Body of pancreas (tissue), 4 donors: ENCODE data around the gene SLC2A4RG. TPM values are rescaled to one million over a fixed set of nuclear protein-coding genes. Genes with fewer than 3 reads are reported as not detected.

Source experiments
- ATAC-seq: fragments of 150-250 bp; one replicate; pipeline ENCODE4 v1.9.1; 2016
- DNase-seq, 4 donors: peaks; one replicate each; pipeline ENCODE4 v3.0.0-alpha.2; 2019
- H3K27ac ChIP-seq, 4 donors: fragments of 200-600 bp; sonication (generic); 1 replicate in 3 of 4; 2 replicates in 1 of 4; pipeline versions ENCODE4 v1.5.1 to v1.6.1; 2016 to 2019; ENCODE audit warnings: mild to moderate bottlenecking in 1 of 4, mixed read lengths in 1 of 4, moderate library complexity in 1 of 4
- H3K27me3 ChIP-seq, 2 donors: fragments of 200-600 bp; sonication (generic); one replicate each; pipeline ENCODE4 v1.6.0; 2016; ENCODE audit warnings: mild to moderate bottlenecking in 1 of 2
- H3K36me3 ChIP-seq, 2 donors: fragments of 200-600 bp; sonication (generic); replicated peaks in 1 of 2; 2 replicates each; pipeline ENCODE4 v1.5.1; 2016; ENCODE audit warnings: low read depth in 2 of 2; ENCODE audit not compliant: insufficient read depth in 1 of 2
- H3K4me1 ChIP-seq: fragments of 200-600 bp; sonication (generic); one replicate; pipeline ENCODE4 v1.6.0; 2016
- H3K4me3 ChIP-seq, 2 donors: fragments of 200-600 bp; sonication (generic); 1 replicate in 1 of 2; 2 replicates in 1 of 2; pipeline ENCODE4 v1.5.1; 2016 to 2019
- H3K9me3 ChIP-seq, 3 donors: fragments of 200-600 bp; sonication (generic); 1 replicate in 2 of 3; 2 replicates in 1 of 3; pipeline ENCODE4 v1.5.1; 2016
- CTCF ChIP-seq, 7 experiments: fragments of 450-650 bp in 4 of 7; fragments of 200-600 bp in 3 of 7; sonication (generic) in 3 of 7; IDR thresholded peaks; one replicate each; pipeline ENCODE4 v1.5.1; 2016 to 2019; ENCODE audit warnings: antibody characterized with exemption in 7 of 7
- POLR2A ChIP-seq, 3 donors: fragments of 450-650 bp; IDR thresholded peaks; one replicate each; pipeline ENCODE4 v1.6.1; 2016; ENCODE audit warnings: antibody characterized with exemption in 3 of 3, mild to moderate bottlenecking in 2 of 3
- WGBS, 2 donors: methylation state at CpG; one replicate each; pipeline ENCODE4 v1.1.5; 2017; 5-methylcytosine and 5-hydroxymethylcytosine counted together
- intact Hi-C: fragments of 100-400 bp; cut with DNase I; formaldehyde crosslinking; loops from one replicate; pipeline ENCODE4 v1.15.1; 2023
- total RNA-seq, 2 donors: library from RNA; depleted of rRNA; stranded (reverse); fragments of >200 nt; gene quantifications; one replicate each; pipeline ENCODE4 v1.1.0, GENCODE V29; 2016

The SLC2A4RG gene
- total RNA-seq, 2 donors from 2014 or later: 30.9 to 69.5 TPM

GRCh38 chr20:63701051-63701328 is 38.6 kb upstream of the SLC2A4RG start:
- Histone ChIP-seq H3K36me3 (peaks cover 0 to 3% of the 10 kb centered on the region in 2 donors), H3K4me3 (no peak overlapping the region), H3K27me3 (no peaks in the 10 kb centered on the region), H3K4me1 (peaks cover 37% of the 10 kb centered on the region), H3K27ac (no peak overlapping the region), H3K9me3 (no peaks in the 10 kb centered on the region)
- no peak for TF ChIP-seq POLR2A (IDR thresholded peaks at IDR 0.05)
- no peak for TF ChIP-seq CTCF (IDR thresholded peaks at IDR 0.05)
- DNase-seq (no peak), ATAC-seq (no peak)
- WGBS, 2 donors: 49% methylated on average over 5 of the region's 5 CpGs; no CpG with 5 or more reads in 1 of the 2 donors
- intact Hi-C loops: loop anchor here (5.0 kb wide), 1 partner anchor 36 kb away; the partner anchor contains the start of genes LIME1 and SLC2A4RG

GRCh38 chr20:63701329-63702035 is 38.1 kb upstream of the SLC2A4RG start:
- WGBS, 2 donors: 86 to 100% methylated on average over 2 to 12 of the region's 14 CpGs
- Histone ChIP-seq H3K27me3 (no peaks in the 10 kb centered on the region), H3K4me1 (peaks cover 37% of the 10 kb centered on the region), H3K27ac (no peak overlapping the region), H3K36me3 (peaks cover 0 to 3% of the 10 kb centered on the region in 2 donors), H3K9me3 (no peaks in the 10 kb centered on the region), H3K4me3 (no peak overlapping the region)
- intact Hi-C loops: loop anchor here (5.0 kb wide), 1 partner anchor 36 kb away; the partner anchor contains the start of genes LIME1 and SLC2A4RG
- ATAC-seq (no peak), DNase-seq (peak in 2 of 4 donors; percentile 2 to 13)
- TF ChIP-seq CTCF (IDR thresholded peaks at IDR 0.05) (no peak), POLR2A (IDR thresholded peaks at IDR 0.05) (no peak)

- 90 to 91% methylated on average over 11 to 16 of the region's 16 CpGs for WGBS, 2 donors
- Histone ChIP-seq H3K27ac (no peak overlapping the region), H3K4me1 (peaks cover 36% of the 10 kb centered on the region), H3K4me3 (no peak overlapping the region), H3K36me3 (peaks cover 0 to 3% of the 10 kb centered on the region in 2 donors), H3K27me3 (no peaks in the 10 kb centered on the region), H3K9me3 (no peaks in the 10 kb centered on the region)
- ATAC-seq (no peak), DNase-seq (peak in 2 of 4 donors; percentile 1 to 12)
- no peak for TF ChIP-seq CTCF (IDR thresholded peaks at IDR 0.05)
- TF ChIP-seq POLR2A (IDR thresholded peaks at IDR 0.05): no peak
- intact Hi-C loops: loop anchor here (5.0 kb wide), 1 partner anchor 35 kb away; the partner anchor contains the start of genes LIME1 and SLC2A4RG
Observed at GRCh38 chr20:63702036-63702665, 37.4 kb upstream of the SLC2A4RG start.

- peaks cover 0 to 3% of the 10 kb centered on the region in 2 donors for H3K36me3 ChIP-seq
- ATAC-seq: no peak
- no peak for TF ChIP-seq POLR2A (IDR thresholded peaks at IDR 0.05)
- no peak for TF ChIP-seq CTCF (IDR thresholded peaks at IDR 0.05)
- H3K27me3 ChIP-seq: no peaks in the 10 kb centered on the region
- no peak overlapping the region for H3K4me3 ChIP-seq
- peak in 2 of 4 donors; percentile 2 to 6 for DNase-seq
- no peak overlapping the region for H3K27ac ChIP-seq
- peaks cover 28% of the 10 kb centered on the region for H3K4me1 ChIP-seq
- 64 to 71% methylated on average over 12 to 13 of the region's 13 CpGs for WGBS, 2 donors
- intact Hi-C loops: loop anchor here (5.0 kb wide), 1 partner anchor 34 kb away; the partner anchor contains the start of genes LIME1 and SLC2A4RG
- no peaks in the 10 kb centered on the region for H3K9me3 ChIP-seq
Observed at GRCh38 chr20:63702751-63703470, 36.7 kb upstream of the SLC2A4RG start.
